Activated CD4-positive, alpha-beta T cell treated with anti-CD3 and anti-CD28 coated beads, Interleukin-2, amount 10 ng/mL, durations not matched to agents 24 days and 14 days (primary cell): ENCODE measurements around the gene NFKB2. TPM values are rescaled to one million over a fixed set of nuclear protein-coding genes. Genes with fewer than 3 reads are reported as not detected.

Source experiments
- DNase-seq: peaks from one replicate; pipeline ENCODE4 v3.0.0; 2022
- H3K27ac Mint-ChIP-seq: one replicate; pipeline ENCODE4 v1.8.0; 2022; ENCODE audit warnings: mild to moderate bottlenecking, mixed read lengths
- H3K27me3 Mint-ChIP-seq: one replicate; pipeline ENCODE4 v1.8.0; 2022; ENCODE audit warnings: mixed read lengths
- H3K36me3 Mint-ChIP-seq: one replicate; pipeline ENCODE4 v1.8.0; 2022; ENCODE audit warnings: low read depth, mild to moderate bottlenecking, mixed read lengths
- H3K4me1 Mint-ChIP-seq: one replicate; pipeline ENCODE4 v1.8.0; 2021; ENCODE audit warnings: mixed read lengths
- H3K4me3 Mint-ChIP-seq: one replicate; pipeline ENCODE4 v1.8.0; 2022; ENCODE audit warnings: mild to moderate bottlenecking, moderate library complexity, mixed read lengths
- H3K9me3 Mint-ChIP-seq: one replicate; pipeline ENCODE4 v1.8.0; 2021; ENCODE audit warnings: mixed read lengths
- intact Hi-C: fragments of 100-400 bp; cut with micrococcal nuclease; formaldehyde crosslinking; loops from one replicate; pipeline ENCODE4 v1.15.1; 2023
- total RNA-seq: library from RNA; stranded (reverse); gene quantifications from 2 replicates; pipeline ENCODE4 v1.2.3, GENCODE V29; 2022

The NFKB2 gene
- total RNA-seq, 1 donor from 2014 or later: 311 TPM

DNA sequence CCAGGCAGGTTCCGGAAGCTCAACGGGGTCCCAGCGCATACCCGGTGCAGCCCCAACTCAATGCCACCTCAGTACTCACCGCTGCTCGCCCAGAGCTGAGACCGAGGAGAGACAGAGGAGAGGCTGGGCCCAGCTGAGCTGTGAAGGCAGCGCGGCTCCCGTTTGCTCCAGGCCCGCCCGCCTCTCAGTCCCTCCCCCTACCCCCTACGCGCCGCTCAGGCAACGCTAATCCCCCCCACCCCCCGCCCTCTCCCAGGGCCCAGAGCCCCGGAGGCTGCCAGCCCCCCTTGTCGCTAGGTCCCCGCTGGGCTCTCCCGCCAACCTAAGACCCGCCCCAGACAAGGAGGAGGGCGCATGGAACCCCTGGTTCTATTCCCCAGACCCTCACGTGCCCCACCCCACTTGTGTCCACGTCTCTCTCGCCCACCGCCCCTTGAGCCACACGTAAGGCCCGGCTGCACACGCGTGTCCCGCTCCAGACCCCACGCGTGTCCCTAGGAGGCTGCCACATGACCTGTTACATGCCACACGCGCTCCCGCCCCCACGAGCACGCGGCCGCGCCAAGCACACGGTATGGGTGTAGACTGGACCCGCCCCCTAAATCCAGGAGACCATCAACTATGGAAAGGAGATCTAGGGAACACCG lies 23.2 kb downstream of the NFKB2 start, which contains the start of gene PSD:
Gene PSD (minus strand): TSS at position 164 of the 647 bp plus-strand sequence. CDS start 1,747 bp downstream, outside the sequence.
- Mint-ChIP-seq H3K27me3 (peaks cover 24% of the 10 kb centered on the region), H3K36me3 (peaks cover 10% of the 10 kb centered on the region), H3K4me3 (peak within 1 kb of the TSS; percentile 96), H3K27ac (peak within 1 kb of the TSS; percentile 95), H3K9me3 (no peaks in the 10 kb centered on the region), H3K4me1 (peaks cover 29% of the 10 kb centered on the region)
- intact Hi-C loops: no loop called here
- no peak for DNase-seq

- DNase-seq: peak; percentile 96
- intact Hi-C loops: loop anchor here (1.0 kb wide), 1 partner anchor 267 kb away; the partner anchor contains the start of gene NOLC1
- Mint-ChIP-seq H3K9me3 (no peaks in the 10 kb centered on the region), H3K36me3 (peaks cover 12% of the 10 kb centered on the region), H3K4me3 (peak overlapping the region; percentile 96), H3K4me1 (peaks cover 26% of the 10 kb centered on the region), H3K27ac (peak overlapping the region; percentile 95), H3K27me3 (peaks cover 21% of the 10 kb centered on the region)
Measured at GRCh38 chr10:102419269-102420180, 24.0 kb downstream of the NFKB2 start.

DNA sequence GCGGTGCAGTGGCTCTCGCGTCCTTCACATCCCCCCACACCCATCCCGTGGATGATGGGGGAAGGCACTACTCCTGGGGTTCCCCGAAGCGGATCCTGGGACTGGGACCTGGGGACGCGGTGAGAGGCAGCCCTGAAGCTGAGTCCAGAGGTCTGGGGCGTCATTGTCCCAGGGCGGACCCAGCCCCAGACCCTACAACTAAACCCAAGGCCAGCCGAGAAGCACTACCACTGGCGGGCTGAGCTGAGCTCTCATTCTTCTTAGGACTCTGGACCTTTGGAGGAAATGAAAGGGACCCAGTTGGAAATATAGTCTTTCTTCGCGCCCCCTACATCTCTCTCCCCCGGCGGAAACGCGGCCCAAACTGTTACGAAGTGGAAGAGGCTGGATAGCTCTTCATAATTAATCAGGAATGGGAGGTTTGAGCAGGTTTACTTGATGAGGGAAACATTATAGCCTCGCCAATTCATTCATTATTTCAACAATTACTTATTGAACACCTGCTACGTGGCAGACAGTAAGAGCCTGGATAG lies 24.7 kb downstream of the NFKB2 start:
- Mint-ChIP-seq H3K27ac (peak overlapping the region; percentile 95), H3K27me3 (peaks cover 21% of the 10 kb centered on the region), H3K4me3 (peak overlapping the region; percentile 96), H3K4me1 (peaks cover 26% of the 10 kb centered on the region), H3K9me3 (no peaks in the 10 kb centered on the region), H3K36me3 (peaks cover 14% of the 10 kb centered on the region)
- intact Hi-C loops: loop anchor here (1.0 kb wide), 1 partner anchor 268 kb away; the partner anchor contains the start of gene NOLC1
- peak; percentile 75 for DNase-seq

DNA sequence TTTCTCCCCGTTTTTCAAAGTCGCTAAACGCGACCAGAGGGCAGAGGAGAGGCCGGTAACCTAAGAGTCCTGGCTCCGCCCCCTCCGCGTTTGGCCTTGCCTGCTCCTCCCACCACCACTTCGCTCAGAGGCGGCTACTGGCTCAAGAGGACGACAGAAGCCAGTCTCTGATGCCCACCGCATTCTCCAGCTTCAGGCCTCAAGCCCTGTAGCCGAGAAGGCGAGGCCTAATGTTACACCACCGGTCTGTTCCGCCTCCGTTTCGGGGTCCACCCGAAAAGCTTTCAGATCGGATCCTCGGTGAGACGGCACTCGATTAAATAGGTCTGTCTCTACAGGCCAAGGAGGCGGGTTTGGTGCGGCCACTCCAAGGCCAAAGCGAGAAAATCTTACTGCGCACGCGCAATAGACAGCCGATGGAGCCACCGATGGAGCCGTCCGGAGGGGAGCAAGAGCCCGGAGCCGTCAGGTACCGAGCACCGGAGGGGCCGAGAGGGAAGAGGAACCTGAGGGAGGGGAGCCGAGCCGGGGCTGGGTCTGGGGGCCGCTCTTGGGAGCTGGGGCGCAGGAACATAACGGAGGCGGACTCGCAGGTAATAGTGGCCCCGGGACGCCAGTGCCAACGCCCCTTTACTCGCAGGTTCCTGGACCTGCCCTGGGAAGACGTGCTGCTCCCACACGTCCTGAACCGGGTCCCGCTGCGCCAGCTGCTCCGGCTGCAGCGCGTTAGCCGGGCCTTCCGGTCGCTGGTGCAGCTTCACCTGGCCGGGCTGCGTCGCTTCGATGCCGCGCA lies 25.4 kb downstream of the NFKB2 start, which contains the start of gene FBXL15:
Gene FBXL15 (plus strand): TSS at position 123 of the 793 bp plus-strand sequence. CDS start 294 bp downstream, at position 417.
- H3K36me3 Mint-ChIP-seq: peaks cover 17% of the 10 kb centered on the region
- peaks cover 26% of the 10 kb centered on the region for H3K4me1 Mint-ChIP-seq
- intact Hi-C loops: loop anchor here (1.0 kb wide), 6 partner anchors 11 to 269 kb away; partner anchors contain the start of genes ACTR1A, CUEDC2 and NOLC1
- peak; percentile 99 for DNase-seq
- H3K9me3 Mint-ChIP-seq: no peaks in the 10 kb centered on the region
- H3K4me3 Mint-ChIP-seq: peak within 1 kb of the TSS; percentile 96
- H3K27me3 Mint-ChIP-seq: peaks cover 21% of the 10 kb centered on the region
- H3K27ac Mint-ChIP-seq: peak within 1 kb of the TSS; percentile 95

DNA sequence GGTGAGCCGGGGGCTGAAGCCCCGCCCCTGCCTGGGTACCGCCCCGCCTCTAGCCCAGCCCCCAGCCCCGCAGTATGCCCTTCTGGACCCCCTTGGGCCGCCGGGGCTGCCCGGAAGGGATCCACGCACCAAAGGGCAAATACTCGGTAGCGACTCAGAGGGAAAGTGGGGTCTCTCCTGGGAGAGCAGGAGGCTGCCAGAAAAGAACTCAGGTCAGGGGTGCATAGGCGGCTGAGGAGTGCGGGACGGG lies 25.9 kb downstream of the NFKB2 start:
- intact Hi-C loops: loop anchor here (1.0 kb wide), 5 partner anchors 11 to 81 kb away; partner anchors contain the start of genes ACTR1A and CUEDC2
- Mint-ChIP-seq H3K36me3 (peaks cover 17% of the 10 kb centered on the region), H3K9me3 (no peaks in the 10 kb centered on the region), H3K27ac (peak overlapping the region; percentile 95), H3K27me3 (peaks cover 18% of the 10 kb centered on the region), H3K4me3 (peak overlapping the region; percentile 96), H3K4me1 (peaks cover 26% of the 10 kb centered on the region)
- DNase-seq: no peak

DNA sequence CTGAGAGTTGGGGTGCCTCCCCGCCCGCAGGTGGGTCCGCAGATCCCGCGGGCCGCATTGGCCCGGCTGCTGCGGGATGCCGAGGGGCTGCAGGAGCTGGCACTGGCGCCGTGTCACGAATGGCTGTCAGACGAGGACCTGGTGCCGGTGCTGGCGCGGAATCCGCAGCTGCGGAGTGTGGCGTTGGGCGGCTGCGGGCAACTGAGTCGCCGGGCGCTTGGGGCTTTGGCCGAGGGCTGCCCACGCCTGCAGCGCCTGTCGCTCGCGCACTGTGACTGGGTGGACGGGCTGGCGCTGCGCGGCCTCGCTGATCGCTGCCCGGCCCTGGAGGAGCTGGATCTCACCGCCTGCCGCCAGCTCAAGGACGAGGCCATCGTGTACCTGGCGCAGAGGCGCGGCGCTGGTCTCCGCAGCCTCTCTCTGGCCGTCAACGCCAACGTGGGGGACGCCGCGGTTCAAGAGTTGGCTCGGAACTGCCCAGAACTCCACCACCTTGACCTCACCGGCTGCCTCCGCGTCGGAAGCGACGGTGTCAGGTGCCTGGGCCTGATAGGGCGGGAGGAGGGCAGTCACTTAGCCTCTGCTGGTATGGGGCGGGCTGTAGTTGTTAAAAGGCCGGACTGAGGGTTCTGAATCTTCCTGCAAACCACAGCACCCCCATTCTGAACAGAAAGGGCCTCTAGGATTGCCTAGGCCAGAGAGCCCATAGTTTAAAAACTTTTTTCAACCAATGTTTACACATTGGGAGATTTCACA lies 26.4 kb downstream of the NFKB2 start:
- H3K9me3 Mint-ChIP-seq: no peaks in the 10 kb centered on the region
- peaks cover 26% of the 10 kb centered on the region for H3K4me1 Mint-ChIP-seq
- peak; percentile 75 for DNase-seq
- peaks cover 18% of the 10 kb centered on the region for H3K27me3 Mint-ChIP-seq
- H3K36me3 Mint-ChIP-seq: peaks cover 17% of the 10 kb centered on the region
- H3K27ac Mint-ChIP-seq: peak overlapping the region; percentile 95
- intact Hi-C loops: loop anchor here (1.0 kb wide), 6 partner anchors 10 to 80 kb away; partner anchors contain the start of genes ACTR1A and CUEDC2
- H3K4me3 Mint-ChIP-seq: peak overlapping the region; percentile 96

- Mint-ChIP-seq H3K9me3 (no peaks in the 10 kb centered on the region), H3K36me3 (peaks cover 24% of the 10 kb centered on the region), H3K27me3 (peaks cover 13% of the 10 kb centered on the region), H3K4me3 (peak overlapping the region; percentile 96), H3K4me1 (peaks cover 33% of the 10 kb centered on the region), H3K27ac (peak overlapping the region; percentile 67)
- intact Hi-C loops: loop anchor here (1.0 kb wide), 1 partner anchor 57 kb away; no protein-coding TSS in a partner anchor
- DNase-seq: peak; percentile 89
Measured at GRCh38 chr10:102422545-102423129, 27.1 kb downstream of the NFKB2 start.

DNA sequence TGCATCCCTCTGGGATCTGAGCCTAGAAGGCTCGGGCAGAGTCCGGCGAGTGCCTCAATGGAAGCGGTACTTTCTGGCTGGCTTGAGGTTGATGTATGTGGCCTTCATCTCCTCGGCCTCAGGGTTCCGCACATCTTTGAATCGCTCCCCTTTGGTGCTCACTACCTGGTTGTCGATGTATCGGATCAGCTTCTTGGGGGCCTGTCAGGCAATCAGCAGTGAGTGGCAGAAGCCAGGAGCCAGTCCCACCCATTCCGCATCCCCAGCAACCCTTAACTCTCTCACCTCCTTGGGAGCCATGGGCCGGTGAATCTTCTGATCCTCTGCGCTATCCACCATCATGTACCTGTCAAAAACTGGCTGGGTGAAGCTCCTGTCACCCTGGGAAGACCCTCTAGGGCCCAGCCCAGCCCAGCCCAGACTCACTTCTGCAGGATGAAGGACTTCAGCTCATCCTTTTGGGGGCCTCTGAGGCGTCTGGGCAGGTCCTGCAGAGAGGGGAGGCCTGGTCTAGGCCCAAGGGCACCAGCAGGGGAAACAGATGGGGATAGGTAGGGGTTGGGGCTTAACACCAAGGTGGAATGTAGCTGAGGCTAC lies 28.0 kb downstream of the NFKB2 start:
- intact Hi-C loops: no loop called here
- Mint-ChIP-seq H3K9me3 (no peaks in the 10 kb centered on the region), H3K4me3 (peak overlapping the region; percentile 66), H3K27ac (no peak overlapping the region), H3K27me3 (peaks cover 5% of the 10 kb centered on the region), H3K4me1 (peaks cover 34% of the 10 kb centered on the region), H3K36me3 (peaks cover 25% of the 10 kb centered on the region)
- DNase-seq: no peak

DNA sequence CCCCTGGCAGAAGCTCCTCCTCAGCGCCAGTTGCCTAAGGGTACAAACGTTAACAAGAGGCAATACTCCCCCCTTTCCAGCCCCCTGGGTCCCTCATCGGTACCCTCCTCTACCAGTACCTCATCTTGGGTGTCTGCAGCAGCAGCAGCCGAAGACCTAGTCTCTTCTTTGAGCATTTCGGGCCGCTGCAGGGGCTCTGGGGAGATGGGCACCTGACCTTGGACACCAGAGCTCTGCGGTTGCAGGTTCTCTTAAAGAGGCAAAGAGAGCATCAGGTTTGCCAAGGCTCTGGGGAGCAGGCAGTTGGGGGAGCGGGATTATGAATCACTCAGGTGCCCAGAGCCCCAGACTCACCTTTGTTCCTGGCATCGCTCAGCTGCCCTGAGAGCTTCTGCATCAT lies 28.6 kb downstream of the NFKB2 start:
- H3K27me3 Mint-ChIP-seq: peaks cover under 1% of the 10 kb centered on the region
- intact Hi-C loops: no loop called here
- no peaks in the 10 kb centered on the region for H3K9me3 Mint-ChIP-seq
- no peak overlapping the region for H3K27ac Mint-ChIP-seq
- H3K36me3 Mint-ChIP-seq: peaks cover 25% of the 10 kb centered on the region
- peaks cover 30% of the 10 kb centered on the region for H3K4me1 Mint-ChIP-seq
- DNase-seq: no peak
- H3K4me3 Mint-ChIP-seq: no peak overlapping the region

DNA sequence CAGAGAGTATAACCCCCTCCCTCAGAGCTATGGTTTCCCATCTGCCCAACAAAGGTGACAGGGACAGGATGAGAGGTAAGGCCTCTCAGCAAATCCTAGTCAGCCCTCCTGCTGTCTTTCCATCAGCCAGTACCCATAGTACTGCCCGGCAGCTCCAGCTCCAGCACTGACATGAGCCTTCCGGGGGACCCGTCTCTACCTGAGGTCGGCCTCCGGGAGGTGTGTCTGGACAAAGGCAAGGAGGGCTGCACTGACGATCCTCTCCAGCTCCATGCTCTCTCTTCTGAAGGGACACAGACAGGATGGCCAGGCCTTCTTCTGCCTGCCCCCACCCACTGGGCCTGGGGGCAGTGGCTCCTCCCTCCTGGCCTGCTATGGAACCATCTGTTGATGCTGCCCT lies 29.4 kb downstream of the NFKB2 start:
- DNase-seq: no peak
- no peaks in the 10 kb centered on the region for H3K9me3 Mint-ChIP-seq
- H3K27me3 Mint-ChIP-seq: no peaks in the 10 kb centered on the region
- intact Hi-C loops: no loop called here
- H3K27ac Mint-ChIP-seq: no peak overlapping the region
- peaks cover 24% of the 10 kb centered on the region for H3K4me1 Mint-ChIP-seq
- H3K36me3 Mint-ChIP-seq: peaks cover 25% of the 10 kb centered on the region
- H3K4me3 Mint-ChIP-seq: no peak overlapping the region

DNA sequence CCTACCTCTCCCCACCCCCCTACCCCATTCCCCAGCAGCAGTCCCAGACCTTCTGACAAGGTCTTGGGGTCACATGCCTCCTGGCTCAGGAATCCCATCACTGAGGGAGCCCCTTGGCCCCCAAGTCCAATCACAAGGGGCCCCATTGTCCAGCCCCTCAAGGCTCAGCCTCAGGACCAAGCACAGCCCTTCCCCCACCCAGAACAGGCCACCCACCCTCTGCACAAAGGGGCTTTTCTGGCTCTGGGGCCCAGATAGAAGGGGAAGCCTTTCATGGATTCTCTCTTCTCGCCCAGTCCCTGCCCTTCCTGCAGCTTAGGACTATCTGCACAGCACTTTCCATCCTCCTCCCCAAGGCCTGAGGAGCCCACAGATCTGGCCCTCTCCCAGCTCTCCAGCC lies 29.9 kb downstream of the NFKB2 start:
- no peaks in the 10 kb centered on the region for H3K9me3 Mint-ChIP-seq
- no peaks in the 10 kb centered on the region for H3K27me3 Mint-ChIP-seq
- H3K27ac Mint-ChIP-seq: peak overlapping the region; percentile 40
- DNase-seq: no peak
- no peak overlapping the region for H3K4me3 Mint-ChIP-seq
- intact Hi-C loops: no loop called here
- H3K36me3 Mint-ChIP-seq: peaks cover 25% of the 10 kb centered on the region
- peaks cover 21% of the 10 kb centered on the region for H3K4me1 Mint-ChIP-seq

DNA sequence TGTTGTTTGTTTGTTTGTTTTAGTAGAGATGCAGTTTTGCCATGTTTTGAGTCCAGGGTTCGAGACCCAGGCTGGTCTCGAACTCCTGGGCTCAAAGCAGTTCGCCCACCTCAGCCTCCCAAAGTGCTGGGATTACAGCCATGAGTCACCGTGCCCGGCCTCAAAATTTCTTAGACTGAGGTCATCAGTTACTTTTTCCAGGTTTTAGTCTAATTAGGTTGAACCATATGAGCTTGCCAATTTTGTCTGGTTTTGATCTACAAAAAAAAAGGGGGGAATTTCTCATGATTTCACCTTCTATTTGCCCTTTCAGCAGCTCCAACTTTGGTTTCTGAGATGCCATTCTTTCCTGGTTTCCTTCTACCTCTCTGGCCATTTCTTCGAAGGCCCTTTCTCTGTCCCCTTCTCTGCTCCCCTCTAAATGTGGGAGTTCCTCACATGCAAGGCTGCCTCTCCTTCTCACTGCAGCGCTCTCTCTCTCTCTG lies 31.3 kb downstream of the NFKB2 start:
- DNase-seq: no peak
- intact Hi-C loops: no loop called here
- Mint-ChIP-seq H3K4me3 (no peak overlapping the region), H3K27me3 (no peaks in the 10 kb centered on the region), H3K4me1 (peaks cover 27% of the 10 kb centered on the region), H3K36me3 (peaks cover 23% of the 10 kb centered on the region), H3K9me3 (no peaks in the 10 kb centered on the region), H3K27ac (peak overlapping the region; percentile 12)
